Measurements from ENCODE around the gene AUTS2. TPM values are rescaled to one million over a fixed set of nuclear protein-coding genes. Genes with fewer than 3 reads are reported as not detected.

The AUTS2 gene
- total RNA-seq, 1 experiment from 2014 or later = 256 TPM

- DNase-seq = no peak
- Histone ChIP-seq H2AFZ (ENCODE audit: low read length) (no peak overlapping the region), H3K23ac (ENCODE audit: insufficient read length, low read depth, low read length) (no peak overlapping the region), H3K9ac (ENCODE audit: extremely low read depth, insufficient read length, low read length) (no peak overlapping the region), H3T11ph (ENCODE audit: low read length) (no peak overlapping the region), H2BK120ac (ENCODE audit: low read depth, low read length, poor library complexity, severe bottlenecking) (no peak overlapping the region), H3K79me1 (ENCODE audit: insufficient read depth, low read depth, low read length, poor library complexity, severe bottlenecking) (no peaks in the 10 kb centered on the region), H2AK5ac (ENCODE audit: insufficient read length, low read length) (no peak overlapping the region), H2BK15ac (ENCODE audit: low read depth, low read length) (no peak overlapping the region), H3K23me2 (ENCODE audit: insufficient read length, low read depth, low read length, poor library complexity, severe bottlenecking) (no peaks in the 10 kb centered on the region), H3K4ac (ENCODE audit: low read depth, low read length) (no peak overlapping the region), H4K91ac (ENCODE audit: insufficient read length, low read depth, low read length) (no peak overlapping the region), H3K14ac (ENCODE audit: insufficient read depth, low read length) (no peak overlapping the region), H4K20me1 (ENCODE audit: control insufficient read depth, insufficient read depth, insufficient read length) (no peaks in the 10 kb centered on the region), H3K4me1 (ENCODE audit: insufficient read depth, low read length) (no peaks in the 10 kb centered on the region), H2BK12ac (ENCODE audit: insufficient read length, low read depth, low read length) (no peak overlapping the region), H3K56ac (ENCODE audit: insufficient read length, low read depth, low read length) (no peak overlapping the region), H3K18ac (ENCODE audit: insufficient read length, low read depth, low read length) (no peak overlapping the region), H3K27ac (ENCODE audit: insufficient read length, low read depth, low read length) (no peak overlapping the region), H3K79me2 (ENCODE audit: insufficient read depth, low read length) (no peaks in the 10 kb centered on the region), H4K8ac (replicated peaks; ENCODE audit: insufficient read length, low read depth, low read length) (no peak overlapping the region), H2BK20ac (ENCODE audit: low read depth, low read length, poor library complexity, severe bottlenecking) (no peak overlapping the region), H2BK5ac (ENCODE audit: insufficient read length, low read length) (no peak overlapping the region), H3K4me2 (ENCODE audit: insufficient read depth, insufficient read length, low read length) (no peak overlapping the region), H3K9me3 (ENCODE audit: control insufficient read depth, low read depth, low read length) (no peaks in the 10 kb centered on the region), H3K27me3 (ENCODE audit: insufficient read depth, low read length) (no peaks in the 10 kb centered on the region), H4K5ac (ENCODE audit: insufficient read length, low read depth, low read length) (no peak overlapping the region)
- no peak for TF ChIP-seq CTCF (conservative IDR thresholded peaks at IDR 0.05)
- H3K9me3 Mint-ChIP-seq = peaks cover 27 to 40% of the 10 kb centered on the region in 2 experiments
- peaks cover 10% of the 10 kb centered on the region in 2 experiments for H3K4me1 Mint-ChIP-seq
- H3K27me3 Mint-ChIP-seq (ENCODE audit: low read depth) = no peaks in the 10 kb centered on the region; the same call in 1 of the 2 replicates
- no peak overlapping the region for H3K27ac Mint-ChIP-seq
- no CpG with 5 or more reads among the region's 1 CpG for WGBS (ENCODE audit: extremely low coverage, insufficient read length, low lambda C conversion rate)
- no peak overlapping the region for H3K4me3 Mint-ChIP-seq
- peaks cover 14 to 37% (median 15%) of the 10 kb centered on the region in 3 experiments for H3K36me3 Mint-ChIP-seq (ENCODE audit: insufficient read depth in 1 of 3, low read depth in 3 of 3)
Measured at GRCh38 chr7:70120851-70121250, 522.6 kb downstream of the AUTS2 start.

Measured in H9 (cell line).